Naive B cell (primary cell): ENCODE results near the gene C16orf89. TPM values are rescaled to one million over a fixed set of nuclear protein-coding genes. Genes with fewer than 3 reads are reported as not detected.

Experiments
- ATAC-seq, 2 donors: fragments of 150-1000 bp; cut with Tn5 transposase; 2 replicates each; pipeline ENCODE4 v1.10.0; 2021; ENCODE audit warnings: low read depth in 2 of 2, mild to moderate bottlenecking in 2 of 2, moderate library complexity in 2 of 2
- DNase-seq: peaks from one replicate; pipeline ENCODE4 v3.0.0; 2022
- H3K27ac Mint-ChIP-seq, 6 donors: one replicate each; pipeline ENCODE4 v1.8.0; 2020 to 2022; ENCODE audit warnings: mild to moderate bottlenecking in 6 of 6, mixed read lengths in 6 of 6, moderate library complexity in 5 of 6, inconsistent platforms in 2 of 6
- H3K27me3 Mint-ChIP-seq, 3 donors: one replicate each; pipeline ENCODE4 v1.8.0; 2021 to 2022; ENCODE audit warnings: mixed read lengths in 3 of 3, mild to moderate bottlenecking in 1 of 3
- H3K36me3 Mint-ChIP-seq, 2 donors: one replicate each; pipeline ENCODE4 v1.8.0; 2020 to 2022; ENCODE audit warnings: mixed read lengths in 2 of 2, inconsistent platforms in 1 of 2, mild to moderate bottlenecking in 1 of 2
- H3K4me1 Mint-ChIP-seq, 3 donors: one replicate each; pipeline ENCODE4 v1.8.0; 2020 to 2022; ENCODE audit warnings: mixed read lengths in 3 of 3, inconsistent platforms in 1 of 3, mild to moderate bottlenecking in 1 of 3, moderate library complexity in 1 of 3
- H3K4me3 Mint-ChIP-seq, 8 donors: one replicate each; pipeline ENCODE4 v1.8.0; 2020 to 2022; ENCODE audit warnings: mild to moderate bottlenecking in 8 of 8, mixed read lengths in 8 of 8, moderate library complexity in 8 of 8, inconsistent platforms in 2 of 8
- H3K9me3 Mint-ChIP-seq, 7 donors: one replicate each; pipeline ENCODE4 v1.8.0; 2020 to 2022; ENCODE audit warnings: mixed read lengths in 7 of 7, mild to moderate bottlenecking in 5 of 7, inconsistent platforms in 2 of 7, moderate library complexity in 1 of 7
- polyA plus RNA-seq, 6 donors: library from polyadenylated mRNA; unstranded; fragments of 300-500 nt; fragmentation: Illumina TruSeq; gene quantifications; one replicate each; pipeline ENCODE4 v1.2.3, GENCODE V29; 2021; ENCODE audit warnings: low read depth in 6 of 6

C16orf89 gene
- polyA plus RNA-seq, 6 donors from 2014 or later: not detected

DNA sequence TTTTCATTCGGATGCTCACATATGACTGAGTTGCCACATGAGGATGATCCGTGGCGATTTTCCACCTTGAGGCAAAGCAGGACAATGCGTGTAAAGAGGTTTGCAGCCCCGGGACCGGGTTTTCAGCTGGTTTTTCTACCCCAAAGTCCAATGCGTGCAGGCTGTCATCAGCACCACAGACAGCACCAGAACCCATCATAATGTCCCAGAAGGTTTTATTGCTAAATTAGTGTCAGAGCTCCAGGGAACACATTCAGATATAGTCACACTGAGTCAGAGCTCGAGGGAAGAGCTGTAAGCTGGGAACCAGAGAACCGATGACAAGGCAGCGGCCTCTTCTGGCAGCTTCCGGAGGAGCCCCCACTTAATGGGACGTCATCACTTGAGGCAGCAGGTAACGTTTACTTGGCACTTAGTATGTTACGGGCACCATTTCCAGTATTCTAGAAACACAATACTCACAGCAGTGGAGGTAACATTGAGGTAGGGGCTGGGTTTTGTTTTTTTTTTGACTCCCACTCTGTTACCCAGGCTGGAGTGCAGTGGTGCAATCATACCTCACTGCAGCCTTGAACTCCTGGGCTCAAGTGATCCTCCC is 23.1 kb downstream of the C16orf89 start:
- Mint-ChIP-seq H3K4me3 (no peak overlapping the region), H3K27ac (no peak overlapping the region), H3K4me1 (peaks cover 0 to 4% (median 0%) of the 10 kb centered on the region in 3 donors), H3K36me3 (peaks cover 0 to 6% of the 10 kb centered on the region in 2 donors), H3K27me3 (peaks cover 4 to 30% (median 15%) of the 10 kb centered on the region in 3 donors), H3K9me3 (peaks cover 0 to 2% (median 0%) of the 10 kb centered on the region in 7 donors)
- ATAC-seq (no peak), DNase-seq (no peak)

- ATAC-seq (no peak), DNase-seq (no peak)
- peaks cover 0 to 2% (median 0%) of the 10 kb centered on the region in 7 donors for H3K9me3 Mint-ChIP-seq
- peaks cover 0 to 3% (median 2%) of the 10 kb centered on the region in 3 donors for H3K4me1 Mint-ChIP-seq
- peak overlapping the region in 1 of 6 donors; percentile 10 for H3K27ac Mint-ChIP-seq
- no peaks in the 10 kb centered on the region for H3K36me3 Mint-ChIP-seq
- H3K27me3 Mint-ChIP-seq: peaks cover 2 to 20% (median 11%) of the 10 kb centered on the region in 3 donors
- H3K4me3 Mint-ChIP-seq: no peak overlapping the region
Measured at GRCh38 chr16:5041600-5042133, 24.1 kb downstream of the C16orf89 start.

DNA sequence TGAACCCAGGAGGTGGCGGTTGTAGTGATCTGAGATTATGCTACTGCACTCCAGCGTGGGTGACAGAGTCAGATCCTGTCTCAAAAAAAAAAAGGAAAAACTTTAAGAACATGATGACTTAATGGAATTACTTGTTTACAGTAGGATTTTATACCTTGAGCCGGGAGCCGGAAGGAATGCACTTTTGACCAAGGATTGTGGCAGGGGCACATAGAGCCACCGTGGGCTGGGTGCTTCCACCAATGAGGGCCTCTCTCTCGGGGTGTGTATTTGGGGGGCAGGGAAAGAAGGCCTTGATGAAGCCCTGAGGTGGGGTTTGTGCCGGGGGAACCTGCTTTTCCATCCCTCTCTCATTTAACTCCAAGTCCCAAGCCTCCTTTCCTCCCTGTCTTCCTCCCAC is 25.3 kb downstream of the C16orf89 start:
- Mint-ChIP-seq H3K4me1 (peaks cover 0 to 4% (median 0%) of the 10 kb centered on the region in 3 donors), H3K27ac (peak overlapping the region in 1 of 6 donors; percentile 10), H3K27me3 (peaks cover 0 to 16% (median 10%) of the 10 kb centered on the region in 3 donors), H3K36me3 (no peaks in the 10 kb centered on the region), H3K4me3 (peak overlapping the region in 1 of 8 donors; percentile 49), H3K9me3 (no peaks in the 10 kb centered on the region)
- DNase-seq (no peak), ATAC-seq (no peak)

- no peak overlapping the region for H3K27ac Mint-ChIP-seq
- no peak for ATAC-seq
- peaks cover 0 to 9% (median 9%) of the 10 kb centered on the region in 3 donors for H3K27me3 Mint-ChIP-seq
- H3K36me3 Mint-ChIP-seq: no peaks in the 10 kb centered on the region
- H3K9me3 Mint-ChIP-seq: no peaks in the 10 kb centered on the region
- peak overlapping the region in 3 of 8 donors; percentile 6 to 94 (median 54) for H3K4me3 Mint-ChIP-seq
- no peak for DNase-seq
- H3K4me1 Mint-ChIP-seq: peaks cover 19 to 34% (median 23%) of the 10 kb centered on the region in 3 donors
Measured at GRCh38 chr16:5036228-5037156, 29.3 kb downstream of the C16orf89 start.

GRCh38 chr16:5035909-5036227 is 29.9 kb downstream of the C16orf89 start:
- H3K4me1 Mint-ChIP-seq: peaks cover 22 to 36% (median 29%) of the 10 kb centered on the region in 3 donors
- H3K4me3 Mint-ChIP-seq: peak overlapping the region in 3 of 8 donors; percentile 42 to 94 (median 70)
- H3K27me3 Mint-ChIP-seq: peaks cover 0 to 3% (median 3%) of the 10 kb centered on the region in 3 donors
- DNase-seq (no peak), ATAC-seq (no peak)
- H3K36me3 Mint-ChIP-seq: no peaks in the 10 kb centered on the region
- H3K9me3 Mint-ChIP-seq: no peaks in the 10 kb centered on the region
- H3K27ac Mint-ChIP-seq: no peak overlapping the region

DNA sequence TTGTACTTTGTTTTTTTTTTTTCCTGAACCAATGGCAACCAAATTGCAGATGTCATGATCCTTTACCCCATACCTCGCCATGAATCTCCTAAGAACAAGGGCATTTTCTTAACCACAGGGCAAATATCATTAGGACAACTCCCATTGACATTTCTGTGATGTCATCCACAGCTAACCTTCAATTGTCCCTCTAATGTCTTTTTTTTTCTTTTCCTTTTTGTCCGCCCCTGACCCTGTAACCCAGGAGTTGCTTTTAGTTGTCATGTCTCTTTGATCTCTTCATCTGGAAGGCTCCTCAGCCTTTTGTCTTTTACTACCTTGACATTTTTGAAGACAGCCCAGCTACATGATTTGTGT is 31.6 kb downstream of the C16orf89 start:
- no peak for DNase-seq
- Mint-ChIP-seq H3K36me3 (peaks cover 0 to 2% of the 10 kb centered on the region in 2 donors), H3K4me1 (peaks cover 22 to 36% (median 33%) of the 10 kb centered on the region in 3 donors), H3K9me3 (no peaks in the 10 kb centered on the region), H3K27me3 (no peaks in the 10 kb centered on the region), H3K27ac (peak overlapping the region; percentile 86 to 96 (median 94)), H3K4me3 (peak overlapping the region; percentile 72 to 94 (median 92))
- ATAC-seq: no peak

DNA sequence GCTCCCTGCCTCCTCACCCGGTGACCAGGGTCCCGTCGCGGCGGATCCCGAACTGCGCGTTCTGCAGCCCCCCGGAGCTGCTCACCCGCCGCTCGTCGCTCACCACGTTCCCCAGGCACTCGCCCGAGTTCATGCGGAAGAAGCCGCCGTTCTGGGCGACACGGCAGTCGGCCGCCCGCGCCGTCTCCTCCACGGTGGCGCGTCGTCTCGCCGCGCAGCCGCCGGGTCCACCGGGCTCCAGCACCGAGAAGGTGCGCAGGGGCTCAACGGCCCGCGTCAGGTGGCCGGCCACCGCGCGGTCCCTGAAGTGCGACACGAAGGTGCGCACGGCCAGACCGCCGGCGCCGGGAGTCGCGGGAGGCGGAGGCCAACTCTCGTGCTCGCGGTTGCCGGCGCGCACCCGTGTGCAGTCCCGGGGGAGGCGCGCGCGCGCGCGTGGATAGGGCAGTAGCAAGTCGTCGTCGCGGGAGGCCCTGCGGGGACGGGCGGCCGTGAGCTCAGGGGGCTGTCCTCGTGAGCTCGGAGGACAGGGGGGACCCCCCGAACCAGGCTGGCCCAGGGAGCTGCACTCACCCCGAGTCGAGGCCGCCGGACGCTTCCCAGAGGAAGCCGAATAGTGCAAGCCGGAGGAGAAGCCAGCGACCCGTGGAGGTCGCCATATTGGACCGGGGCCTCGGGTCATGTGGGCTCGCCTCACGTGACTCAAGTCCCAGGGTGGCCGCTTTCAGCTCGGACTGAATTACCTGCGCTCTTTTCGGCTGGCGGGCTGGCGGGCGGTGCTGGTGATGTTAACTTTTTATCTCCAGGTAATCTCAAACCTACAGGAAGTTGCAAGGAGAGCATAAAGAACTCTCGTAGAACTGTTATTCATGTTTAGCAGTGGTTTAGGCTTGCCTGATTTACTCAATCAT is 32.2 kb downstream of the C16orf89 start, which contains the start of gene NAGPA:
NAGPA (minus strand) TSS at position 680 of the 911 bp plus-strand sequence; CDS start at position 659, 21 bp downstream.
- peak; percentile 83 for DNase-seq
- no peaks in the 10 kb centered on the region for H3K9me3 Mint-ChIP-seq
- H3K4me1 Mint-ChIP-seq: peaks cover 22 to 36% (median 33%) of the 10 kb centered on the region in 3 donors
- peak within 1 kb of the TSS; percentile 72 to 94 (median 92) for H3K4me3 Mint-ChIP-seq
- H3K27ac Mint-ChIP-seq: peak within 1 kb of the TSS; percentile 86 to 96 (median 94)
- peak; percentile 92 for ATAC-seq
- peaks cover 0 to 7% of the 10 kb centered on the region in 2 donors for H3K36me3 Mint-ChIP-seq
- no peaks in the 10 kb centered on the region for H3K27me3 Mint-ChIP-seq

- Mint-ChIP-seq H3K36me3 (peaks cover 0 to 7% of the 10 kb centered on the region in 2 donors), H3K4me1 (peaks cover 22 to 36% (median 33%) of the 10 kb centered on the region in 3 donors), H3K9me3 (no peaks in the 10 kb centered on the region), H3K4me3 (peak overlapping the region; percentile 55 to 94 (median 88)), H3K27ac (peak overlapping the region in 5 of 6 donors; percentile 49 to 86 (median 59)), H3K27me3 (no peaks in the 10 kb centered on the region)
- ATAC-seq (no peak), DNase-seq (no peak)
Measured at GRCh38 chr16:5032748-5033167, 33.0 kb downstream of the C16orf89 start.

DNA sequence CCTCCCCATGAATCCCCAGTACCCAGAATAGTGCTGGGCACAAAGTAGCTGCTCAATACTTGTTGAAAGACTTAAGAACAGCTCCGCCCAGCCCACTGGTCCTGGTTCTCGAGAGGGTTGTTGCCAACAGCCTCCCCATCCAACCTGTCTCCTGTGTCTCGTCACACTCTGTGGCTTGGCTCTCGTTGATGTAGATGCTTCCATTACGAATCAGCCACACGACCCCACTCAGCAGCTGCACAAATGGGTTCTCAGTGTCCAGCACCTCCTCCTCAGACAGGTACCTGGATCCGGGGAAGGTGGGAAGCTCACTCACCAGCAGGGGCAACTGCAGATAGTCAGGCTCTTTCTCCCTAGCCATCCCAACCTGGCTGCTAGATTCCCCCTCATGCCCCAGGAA is 34.2 kb downstream of the C16orf89 start:
- H3K27me3 Mint-ChIP-seq: no peaks in the 10 kb centered on the region
- no peak for DNase-seq
- no peak overlapping the region for H3K27ac Mint-ChIP-seq
- peaks cover 0 to 7% of the 10 kb centered on the region in 2 donors for H3K36me3 Mint-ChIP-seq
- H3K9me3 Mint-ChIP-seq: no peaks in the 10 kb centered on the region
- peak overlapping the region in 6 of 8 donors; percentile 26 to 94 (median 72) for H3K4me3 Mint-ChIP-seq
- ATAC-seq: no peak
- peaks cover 22 to 33% (median 33%) of the 10 kb centered on the region in 3 donors for H3K4me1 Mint-ChIP-seq

GRCh38 chr16:5030251-5030870 is 35.4 kb downstream of the C16orf89 start:
- Mint-ChIP-seq H3K36me3 (peaks cover 0 to 7% of the 10 kb centered on the region in 2 donors), H3K4me1 (peaks cover 22 to 33% (median 32%) of the 10 kb centered on the region in 3 donors), H3K4me3 (peak overlapping the region in 2 of 8 donors; percentile 3 to 38), H3K9me3 (no peaks in the 10 kb centered on the region), H3K27me3 (no peaks in the 10 kb centered on the region), H3K27ac (peak overlapping the region in 1 of 6 donors; percentile 67)
- ATAC-seq: no peak
- DNase-seq: no peak

- Mint-ChIP-seq H3K4me3 (peak overlapping the region in 2 of 8 donors; percentile 31 to 53), H3K27ac (peak overlapping the region in 1 of 6 donors; percentile 40), H3K27me3 (no peaks in the 10 kb centered on the region), H3K36me3 (peaks cover 0 to 7% of the 10 kb centered on the region in 2 donors), H3K4me1 (peaks cover 15 to 25% (median 22%) of the 10 kb centered on the region in 3 donors), H3K9me3 (no peaks in the 10 kb centered on the region)
- ATAC-seq (no peak), DNase-seq (no peak)
Measured at GRCh38 chr16:5028950-5029475, 36.7 kb downstream of the C16orf89 start.
